ENCODE results near the gene BIRC5. TPM values are rescaled to one million over a fixed set of nuclear protein-coding genes. Genes with fewer than 3 reads are reported as not detected.

Gene BIRC5
- total RNA-seq, 4 donors from 2014 or later = 0.11 to 0.83 (median 0.13) TPM; not detected in 1

- 87% methylated on average over 5 of the region's 5 CpGs for WGBS, 2 donors
- TF ChIP-seq POLR2A (IDR thresholded peaks at IDR 0.05) = no peak
- no peak for TF ChIP-seq CTCF (IDR thresholded peaks at IDR 0.05)
- Histone ChIP-seq H3K27ac (peak overlapping the region in 1 of 3 donors; percentile 89), H3K9me3 (no peaks in the 10 kb centered on the region), H3K27me3 (no peaks in the 10 kb centered on the region), H3K36me3 (peaks cover 0 to 8% of the 10 kb centered on the region in 2 donors), H3K4me3 (replicated peaks in 1 of 3) (no peak overlapping the region), H3K4me1 (peaks cover 6% of the 10 kb centered on the region in 2 donors)
- DNase-seq = no peak
- intact Hi-C loops (cut with DNase I) = no loop called here
Measured at GRCh38 chr17:78196716-78197115, 17.3 kb upstream of the BIRC5 start.

GRCh38 chr17:78197147-78197832, 16.8 kb upstream of the BIRC5 start:
- intact Hi-C loops (cut with DNase I) = no loop called here
- Histone ChIP-seq H3K9me3 (no peaks in the 10 kb centered on the region), H3K4me3 (replicated peaks in 1 of 3) (no peak overlapping the region), H3K27ac (peak overlapping the region in 2 of 3 donors; percentile 89 to 94), H3K27me3 (no peaks in the 10 kb centered on the region), H3K36me3 (peaks cover 0 to 8% of the 10 kb centered on the region in 2 donors), H3K4me1 (peaks cover 6% of the 10 kb centered on the region in 2 donors)
- TF ChIP-seq POLR2A (IDR thresholded peaks at IDR 0.05) (no peak), CTCF (IDR thresholded peaks at IDR 0.05) (no peak)
- WGBS, 2 donors = 88 to 89% methylated on average over 9 of the region's 9 CpGs
- no peak for DNase-seq

- DNase-seq = no peak
- WGBS, 2 donors = 90 to 94% methylated on average over 6 of the region's 6 CpGs
- H3K27me3 ChIP-seq = no peaks in the 10 kb centered on the region
- H3K27ac ChIP-seq = no peak overlapping the region
- no peak overlapping the region for H3K4me3 ChIP-seq (replicated peaks in 1 of 3)
- peaks cover 0 to 3% of the 10 kb centered on the region in 2 donors for H3K36me3 ChIP-seq
- H3K9me3 ChIP-seq = no peaks in the 10 kb centered on the region
- H3K4me1 ChIP-seq = peaks cover 6% of the 10 kb centered on the region in 2 donors
- intact Hi-C loops (cut with DNase I) = no loop called here
- TF ChIP-seq CTCF (IDR thresholded peaks at IDR 0.05) = no peak
- no peak for TF ChIP-seq POLR2A (IDR thresholded peaks at IDR 0.05)
Measured at GRCh38 chr17:78200451-78200850, 13.6 kb upstream of the BIRC5 start.

GRCh38 chr17:78202666-78203065, 11.4 kb upstream of the BIRC5 start:
- Histone ChIP-seq H3K4me3 (replicated peaks in 1 of 3) (no peak overlapping the region), H3K36me3 (no peaks in the 10 kb centered on the region), H3K27ac (no peak overlapping the region), H3K4me1 (peaks cover 6% of the 10 kb centered on the region in 2 donors), H3K27me3 (no peaks in the 10 kb centered on the region), H3K9me3 (no peaks in the 10 kb centered on the region)
- TF ChIP-seq POLR2A (IDR thresholded peaks at IDR 0.05) = no peak
- no peak for TF ChIP-seq CTCF (IDR thresholded peaks at IDR 0.05)
- intact Hi-C loops (cut with DNase I) = no loop called here
- no peak for DNase-seq
- 87 to 95% methylated on average over 8 of the region's 8 CpGs for WGBS, 2 donors

GRCh38 chr17:78204387-78205123, 9.5 kb upstream of the BIRC5 start:
- Histone ChIP-seq H3K36me3 (no peaks in the 10 kb centered on the region), H3K27me3 (no peaks in the 10 kb centered on the region), H3K9me3 (no peaks in the 10 kb centered on the region), H3K4me3 (replicated peaks in 1 of 3) (no peak overlapping the region), H3K4me1 (peaks cover 2 to 3% of the 10 kb centered on the region in 2 donors), H3K27ac (no peak overlapping the region)
- TF ChIP-seq CTCF (IDR thresholded peaks at IDR 0.05) = no peak
- no peak for TF ChIP-seq POLR2A (IDR thresholded peaks at IDR 0.05)
- DNase-seq = no peak
- intact Hi-C loops (cut with DNase I) = no loop called here
- WGBS, 2 donors = 92 to 98% methylated on average over 10 to 18 of the region's 22 CpGs
